Left lung (tissue), 10 donors: Measurements from ENCODE around the gene SLC22A4. TPM values are rescaled to one million over a fixed set of nuclear protein-coding genes. Genes with fewer than 3 reads are reported as not detected.

ENCODE experiments used
- ATAC-seq: fragments of 200-7000 bp; cut with Tn5 transposase; one replicate; pipeline ENCODE4 v1.9.1; 2020; ENCODE audit warnings: moderate library complexity
- DNase-seq, 4 donors: peaks; one replicate each; pipeline ENCODE4 v3.0.0-alpha.2; 2013 to 2020
- H3K27ac ChIP-seq, 2 donors: fragments of 200-600 bp; sonication (generic) in 1 of 2; one replicate each; pipeline versions ENCODE4 v1.5.0 to v1.8.0; 2020 to 2021
- H3K27me3 ChIP-seq, 2 donors: fragments of 200-600 bp; sonication (generic) in 1 of 2; one replicate each; pipeline versions ENCODE4 v1.5.0 to v1.8.0; 2020 to 2021
- H3K36me3 ChIP-seq, 2 donors: fragments of 200-600 bp; sonication (generic) in 1 of 2; one replicate each; pipeline versions ENCODE4 v1.5.0 to v1.8.0; 2020 to 2021
- H3K4me1 ChIP-seq, 2 donors: fragments of 200-600 bp; one replicate each; pipeline ENCODE4 v1.8.0; 2021
- H3K4me3 ChIP-seq, 2 donors: fragments of 200-600 bp; sonication (generic) in 1 of 2; one replicate each; pipeline versions ENCODE4 v1.5.0 to v1.8.0; 2020 to 2021; ENCODE audit warnings: mild to moderate bottlenecking in 1 of 2
- H3K9me3 ChIP-seq, 2 donors: fragments of 200-600 bp; sonication (generic) in 1 of 2; one replicate each; pipeline versions ENCODE4 v1.5.0 to v1.8.0; 2020 to 2021
- CTCF ChIP-seq, 2 donors: fragments of 200-600 bp; sonication (generic) in 1 of 2; IDR thresholded peaks; one replicate each; pipeline versions ENCODE4 v1.5.0 to v1.8.0; 2021; ENCODE audit warnings: antibody characterized with exemption in 2 of 2
- intact Hi-C, 2 donors: fragments of 100-400 bp; cut with DNase I; formaldehyde crosslinking; loops; one replicate each; pipeline versions ENCODE4 v1.11.2 to v1.14.2; 2022
- polyA plus RNA-seq, 6 donors: library from polyadenylated mRNA; unstranded; fragments of 120-200 nt; gene quantifications; one replicate each; pipeline ENCODE4 v1.2.1, GENCODE V29; 2013; ENCODE audit not compliant: insufficient read length in 6 of 6
- total RNA-seq, 2 donors: library from RNA; stranded (reverse); fragmentation: NEBNext Ultra II Directional; extraction: Animal tissue kit (Norgen Biotek cat#: 25700); gene quantifications; one replicate each; pipeline ENCODE4 v1.2.1, GENCODE V29; 2021
- donor health status: DM: no; HTN: yes; CAD: no.
- donor health status: DM: no; HTN: no; CAD: no.

The SLC22A4 gene
- total and polyA plus RNA-seq, 8 donors, result 1.0 to 10.3 (median 3.4) TPM

GRCh38 chr5:132381614-132382013 lies 87.4 kb downstream of the SLC22A4 start:
- no peak for DNase-seq
- Histone ChIP-seq H3K4me3 (no peak overlapping the region), H3K36me3 (peaks cover 0 to 7% of the 10 kb centered on the region in 2 donors), H3K4me1 (peaks cover 7 to 17% of the 10 kb centered on the region in 2 donors), H3K27me3 (no peaks in the 10 kb centered on the region), H3K9me3 (no peaks in the 10 kb centered on the region), H3K27ac (no peak overlapping the region)
- TF ChIP-seq CTCF (IDR thresholded peaks at IDR 0.05), result no peak
- intact Hi-C loops, result loop anchor here in 1 of 2 donors (5.0 kb wide), 1 partner anchor 436 kb away; no protein-coding TSS in a partner anchor
- ATAC-seq, result no peak

- H3K27ac ChIP-seq, result no peak overlapping the region
- peaks cover 0 to 7% of the 10 kb centered on the region in 2 donors for H3K36me3 ChIP-seq
- no peak overlapping the region for H3K4me3 ChIP-seq
- H3K9me3 ChIP-seq, result no peaks in the 10 kb centered on the region
- no peak for TF ChIP-seq CTCF (IDR thresholded peaks at IDR 0.05)
- peaks cover 24 to 34% of the 10 kb centered on the region in 2 donors for H3K4me1 ChIP-seq
- ATAC-seq, result no peak
- DNase-seq, result no peak
- intact Hi-C loops, result loop anchor here in 1 of 2 donors (5.0 kb wide), 1 partner anchor 434 kb away; no protein-coding TSS in a partner anchor
- no peaks in the 10 kb centered on the region for H3K27me3 ChIP-seq
These were observed 89.1 kb downstream of the SLC22A4 start for GRCh38 chr5:132383261-132383660.

- TF ChIP-seq CTCF (IDR thresholded peaks at IDR 0.05), result no peak
- ATAC-seq (no peak), DNase-seq (no peak)
- Histone ChIP-seq H3K27me3 (no peaks in the 10 kb centered on the region), H3K4me1 (peaks cover 27 to 41% of the 10 kb centered on the region in 2 donors), H3K4me3 (no peak overlapping the region), H3K27ac (no peak overlapping the region), H3K36me3 (peaks cover 0 to 7% of the 10 kb centered on the region in 2 donors), H3K9me3 (no peaks in the 10 kb centered on the region)
- intact Hi-C loops, result loop anchor here in 1 of 2 donors (5.0 kb wide), 1 partner anchor 433 kb away; no protein-coding TSS in a partner anchor
These were observed 89.8 kb downstream of the SLC22A4 start for GRCh38 chr5:132383984-132384383.

GRCh38 chr5:132384506-132385050 lies 90.4 kb downstream of the SLC22A4 start:
- intact Hi-C loops, result loop anchor here in 1 of 2 donors (5.0 kb wide), 2 partner anchors 118 to 433 kb away; no protein-coding TSS in a partner anchor
- ATAC-seq (no peak), DNase-seq (no peak)
- Histone ChIP-seq H3K4me3 (no peak overlapping the region), H3K36me3 (peaks cover 0 to 7% of the 10 kb centered on the region in 2 donors), H3K9me3 (no peaks in the 10 kb centered on the region), H3K4me1 (peaks cover 27 to 47% of the 10 kb centered on the region in 2 donors), H3K27me3 (no peaks in the 10 kb centered on the region), H3K27ac (no peak overlapping the region)
- no peak for TF ChIP-seq CTCF (IDR thresholded peaks at IDR 0.05)

GRCh38 chr5:132385326-132386105 lies 91.3 kb downstream of the SLC22A4 start:
- DNase-seq (peak in 2 of 4 donors; percentile 45 to 69), ATAC-seq (peak; percentile 50)
- H3K36me3 ChIP-seq, result peaks cover 0 to 7% of the 10 kb centered on the region in 2 donors
- no peak overlapping the region for H3K4me3 ChIP-seq
- intact Hi-C loops, result loop anchor here in 1 of 2 donors (5.0 kb wide), 1 partner anchor 117 kb away; no protein-coding TSS in a partner anchor
- H3K9me3 ChIP-seq, result no peaks in the 10 kb centered on the region
- TF ChIP-seq CTCF (IDR thresholded peaks at IDR 0.05), result peak; percentile 63 to 79
- peak overlapping the region in 1 of 2 donors; percentile 21 for H3K27ac ChIP-seq
- H3K4me1 ChIP-seq, result peaks cover 27 to 54% of the 10 kb centered on the region in 2 donors
- H3K27me3 ChIP-seq, result no peaks in the 10 kb centered on the region
